ENCODE results near the gene CRB2. TPM values are rescaled to one million over a fixed set of nuclear protein-coding genes. Genes with fewer than 3 reads are reported as not detected.

Gene CRB2
- total RNA-seq, 4 donors from 2014 or later, result 0.06 to 0.13 TPM; not detected in 2

DNA sequence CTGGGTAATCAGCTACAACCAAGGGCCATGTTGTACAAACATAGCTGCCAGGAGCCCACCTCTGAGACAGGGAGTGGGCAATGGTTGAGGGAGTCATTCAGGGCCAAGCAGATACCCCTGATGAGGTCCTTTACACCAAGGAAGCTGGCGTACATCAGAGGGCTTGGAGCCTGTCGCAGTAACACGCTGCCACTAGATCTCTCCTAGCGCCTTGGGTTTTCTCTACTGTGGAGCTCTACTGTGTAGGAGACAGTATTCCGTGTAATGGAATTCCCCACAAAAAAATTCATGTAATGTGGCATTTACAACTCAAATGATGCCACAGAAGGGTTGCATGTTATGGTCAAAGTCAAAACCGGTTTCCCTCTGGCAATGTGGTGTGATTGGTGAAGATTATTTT, 41.4 kb upstream of the CRB2 start:
- 99% methylated on average over 6 of the region's 6 CpGs for WGBS
- no peak overlapping the region for H3K27ac ChIP-seq (replicated peaks in 1 of 4)

DNA sequence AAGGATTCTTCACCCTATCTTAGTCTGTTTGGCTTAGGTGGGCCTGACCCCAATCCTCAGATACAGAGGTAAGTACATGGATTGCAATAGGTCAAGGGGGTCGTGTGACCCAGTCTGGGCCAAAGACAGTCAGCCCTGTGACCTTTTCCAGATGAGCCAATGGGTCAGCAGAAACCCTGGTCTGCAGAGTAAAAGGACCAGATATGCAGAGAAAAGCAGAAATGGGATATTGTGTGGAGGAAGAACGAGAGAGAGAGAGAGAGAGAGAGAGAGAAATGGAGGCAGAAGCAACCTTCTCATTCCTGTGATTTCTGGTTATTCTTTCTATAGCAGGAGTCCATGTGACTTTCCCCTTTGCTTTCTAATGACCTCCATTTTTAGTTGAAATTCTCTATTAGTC, 40.4 kb upstream of the CRB2 start:
- Histone ChIP-seq H3K27me3 (no peaks in the 10 kb centered on the region), H3K4me1 (peaks cover 11 to 23% (median 19%) of the 10 kb centered on the region in 4 donors), H3K27ac (replicated peaks in 1 of 4) (no peak overlapping the region), H3K4me3 (no peak overlapping the region), H3K9me3 (no peaks in the 10 kb centered on the region), H3K36me3 (no peaks in the 10 kb centered on the region)
- TF ChIP-seq, protein P1, sequence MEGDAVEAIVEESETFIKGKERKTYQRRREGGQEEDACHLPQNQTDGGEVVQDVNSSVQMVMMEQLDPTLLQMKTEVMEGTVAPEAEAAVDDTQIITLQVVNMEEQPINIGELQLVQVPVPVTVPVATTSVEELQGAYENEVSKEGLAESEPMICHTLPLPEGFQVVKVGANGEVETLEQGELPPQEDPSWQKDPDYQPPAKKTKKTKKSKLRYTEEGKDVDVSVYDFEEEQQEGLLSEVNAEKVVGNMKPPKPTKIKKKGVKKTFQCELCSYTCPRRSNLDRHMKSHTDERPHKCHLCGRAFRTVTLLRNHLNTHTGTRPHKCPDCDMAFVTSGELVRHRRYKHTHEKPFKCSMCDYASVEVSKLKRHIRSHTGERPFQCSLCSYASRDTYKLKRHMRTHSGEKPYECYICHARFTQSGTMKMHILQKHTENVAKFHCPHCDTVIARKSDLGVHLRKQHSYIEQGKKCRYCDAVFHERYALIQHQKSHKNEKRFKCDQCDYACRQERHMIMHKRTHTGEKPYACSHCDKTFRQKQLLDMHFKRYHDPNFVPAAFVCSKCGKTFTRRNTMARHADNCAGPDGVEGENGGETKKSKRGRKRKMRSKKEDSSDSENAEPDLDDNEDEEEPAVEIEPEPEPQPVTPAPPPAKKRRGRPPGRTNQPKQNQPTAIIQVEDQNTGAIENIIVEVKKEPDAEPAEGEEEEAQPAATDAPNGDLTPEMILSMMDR (IDR thresholded peaks at IDR 0.05), result no peak
- no peak for TF ChIP-seq EP300 (IDR thresholded peaks at IDR 0.05)
- TF ChIP-seq POLR2AphosphoS5 (IDR thresholded peaks at IDR 0.05), result no peak
- TF ChIP-seq POLR2A (IDR thresholded peaks at IDR 0.05; ENCODE audit: low read depth), result no peak
- intact Hi-C loops (cut with DNase I), result no loop called here
- DNase-seq (ENCODE audit: extremely low spot score), result no peak
- 86% methylated on average over 2 of the region's 2 CpGs for WGBS

More for the DNA sequence above, 41.4 kb upstream of the CRB2 start:
- TF ChIP-seq, protein P1 (IDR thresholded peaks at IDR 0.05), result no peak
- TF ChIP-seq EP300 (IDR thresholded peaks at IDR 0.05) (no peak), POLR2AphosphoS5 (IDR thresholded peaks at IDR 0.05) (no peak), POLR2A (IDR thresholded peaks at IDR 0.05; ENCODE audit: low read depth) (no peak)
- Histone ChIP-seq H3K9me3 (no peaks in the 10 kb centered on the region), H3K4me1 (peaks cover 11 to 21% (median 18%) of the 10 kb centered on the region in 4 donors), H3K36me3 (no peaks in the 10 kb centered on the region), H3K4me3 (no peak overlapping the region), H3K27me3 (no peaks in the 10 kb centered on the region)
- no peak for DNase-seq (ENCODE audit: extremely low spot score)
- intact Hi-C loops (cut with DNase I), result no loop called here

DNA sequence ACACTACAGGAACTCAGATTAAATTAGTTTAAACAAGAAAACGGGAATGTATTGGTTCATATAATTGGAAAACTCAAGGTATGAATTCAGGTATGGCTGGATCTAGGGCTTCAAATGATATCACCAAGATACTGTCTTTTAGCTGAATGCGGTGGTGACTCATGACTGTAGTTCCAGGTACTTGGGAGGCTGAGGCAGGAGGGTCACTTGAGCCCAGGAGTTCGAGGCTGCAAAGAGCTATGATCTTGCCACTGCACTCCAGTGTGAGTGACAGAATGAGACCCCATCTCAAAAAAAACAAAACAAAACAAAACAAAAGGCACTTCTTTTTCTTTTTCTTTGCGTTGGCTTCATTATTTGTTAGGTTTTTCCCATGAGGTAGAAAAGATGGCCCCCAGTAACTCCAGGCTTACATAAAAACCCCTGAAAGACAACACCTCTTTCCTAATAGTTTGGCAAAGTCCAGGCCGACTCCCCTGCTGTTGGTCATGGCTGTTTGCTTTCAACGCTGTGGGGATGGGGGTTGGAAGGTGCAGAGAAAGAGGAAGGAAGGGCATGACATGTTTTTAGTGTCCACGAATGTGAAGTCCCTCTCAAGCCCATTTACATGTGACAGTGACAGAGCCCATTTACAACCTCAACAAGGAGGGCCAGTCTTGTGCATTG, 39.8 kb upstream of the CRB2 start:
- no peaks in the 10 kb centered on the region for H3K9me3 ChIP-seq
- no peak for DNase-seq (ENCODE audit: extremely low spot score)

DNA sequence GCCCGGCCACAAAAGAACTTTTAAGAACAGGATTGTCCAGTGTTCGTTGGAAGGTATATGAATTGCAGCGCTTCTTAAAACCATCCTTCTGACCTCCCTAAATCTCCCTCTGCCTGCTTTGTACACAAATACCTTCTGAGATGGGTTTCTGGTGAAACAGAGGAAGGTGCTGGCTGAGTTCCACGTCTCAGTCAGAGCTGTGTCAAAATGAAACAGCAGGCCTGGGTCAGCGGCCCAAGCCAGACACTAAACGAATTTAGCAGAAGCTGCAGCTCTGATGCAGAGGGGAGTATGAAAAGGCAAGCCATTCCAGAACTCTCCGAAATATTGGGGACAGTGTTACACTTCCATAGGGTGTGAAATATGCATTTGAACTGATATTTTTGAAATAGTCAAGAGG, 37.8 kb upstream of the CRB2 start:
- no peak for TF ChIP-seq EP300 (IDR thresholded peaks at IDR 0.05)
- TF ChIP-seq, protein P1 (IDR thresholded peaks at IDR 0.05), result no peak
- no peak for TF ChIP-seq POLR2AphosphoS5 (IDR thresholded peaks at IDR 0.05)
- TF ChIP-seq POLR2A (IDR thresholded peaks at IDR 0.05; ENCODE audit: low read depth), result no peak
- no peaks in the 10 kb centered on the region for H3K9me3 ChIP-seq
- peak overlapping the region in 2 of 4 donors; percentile 51 to 58 for H3K27ac ChIP-seq (replicated peaks in 1 of 4)
- H3K4me3 ChIP-seq, result no peak overlapping the region
- no peaks in the 10 kb centered on the region for H3K27me3 ChIP-seq
- H3K36me3 ChIP-seq, result no peaks in the 10 kb centered on the region
- WGBS, result 36% methylated on average over 7 of the region's 7 CpGs
- DNase-seq (ENCODE audit: extremely low spot score), result no peak
- peaks cover 14 to 32% (median 28%) of the 10 kb centered on the region in 4 donors for H3K4me1 ChIP-seq
- intact Hi-C loops (cut with DNase I), result no loop called here

More for the DNA sequence above, 39.8 kb upstream of the CRB2 start:
- intact Hi-C loops (cut with DNase I), result no loop called here
- Histone ChIP-seq H3K27me3 (no peaks in the 10 kb centered on the region), H3K36me3 (no peaks in the 10 kb centered on the region), H3K27ac (replicated peaks in 1 of 4) (no peak overlapping the region), H3K4me3 (no peak overlapping the region), H3K4me1 (peaks cover 11 to 23% (median 19%) of the 10 kb centered on the region in 4 donors)
- 79% methylated on average over 7 of the region's 7 CpGs for WGBS
- no peak for TF ChIP-seq POLR2AphosphoS5 (IDR thresholded peaks at IDR 0.05)
- TF ChIP-seq EP300 (IDR thresholded peaks at IDR 0.05), result no peak
- TF ChIP-seq POLR2A (IDR thresholded peaks at IDR 0.05; ENCODE audit: low read depth), result no peak
- TF ChIP-seq, protein P1 (IDR thresholded peaks at IDR 0.05), result no peak
